Fibroblast of villous mesenchyme (primary cell): ENCODE measurements around the gene MYOZ3. TPM values are rescaled to one million over a fixed set of nuclear protein-coding genes. Genes with fewer than 3 reads are reported as not detected.

Source experiments
- DNase-seq: peaks from one replicate; pipeline ENCODE4 v3.0.0-alpha.2; 2010; ENCODE audit warnings: low read depth
- H3K4me3 ChIP-seq: 2 replicates; pipeline ENCODE4 v1.5.1; 2011; ENCODE audit warnings: low read depth, mild to moderate bottlenecking, low read length
- CTCF ChIP-seq: IDR thresholded peaks from 2 replicates; pipeline ENCODE4 v1.5.1; 2012; ENCODE audit warnings: low read depth, mild to moderate bottlenecking, low read length; ENCODE audit not compliant: insufficient read depth
- total RNA-seq: library from RNA; depleted of rRNA; stranded (reverse); fragments of >200 nt; gene quantifications from 2 replicates; pipeline ENCODE4 v1.2.3, GENCODE V29; 2012

Gene MYOZ3
- total RNA-seq, 1 donor = under 0.01 TPM

DNA sequence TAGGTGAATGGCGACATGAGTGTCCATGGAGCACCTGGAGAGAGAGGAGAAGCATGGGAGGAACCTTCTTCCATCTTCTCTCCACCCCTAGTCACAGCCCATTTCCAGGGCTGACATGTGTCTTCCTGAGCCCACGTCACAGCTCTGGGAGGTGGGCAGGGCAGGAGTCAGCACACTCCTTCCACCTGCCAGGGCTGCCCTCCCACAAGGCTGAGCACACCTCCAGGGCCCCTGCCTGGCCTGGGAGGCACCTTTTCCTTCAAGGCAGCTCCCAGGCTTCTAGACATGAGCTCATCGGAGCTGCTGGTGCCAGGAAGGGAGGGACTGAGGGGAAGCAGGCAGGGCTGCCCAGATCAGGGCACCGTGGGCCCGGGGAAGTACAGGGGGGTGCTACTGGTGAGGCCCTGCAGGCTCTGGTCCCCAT, 34.2 kb upstream of the MYOZ3 start:
- H3K4me3 ChIP-seq = no peak overlapping the region
- no peak for DNase-seq
- TF ChIP-seq CTCF = no peak

DNA sequence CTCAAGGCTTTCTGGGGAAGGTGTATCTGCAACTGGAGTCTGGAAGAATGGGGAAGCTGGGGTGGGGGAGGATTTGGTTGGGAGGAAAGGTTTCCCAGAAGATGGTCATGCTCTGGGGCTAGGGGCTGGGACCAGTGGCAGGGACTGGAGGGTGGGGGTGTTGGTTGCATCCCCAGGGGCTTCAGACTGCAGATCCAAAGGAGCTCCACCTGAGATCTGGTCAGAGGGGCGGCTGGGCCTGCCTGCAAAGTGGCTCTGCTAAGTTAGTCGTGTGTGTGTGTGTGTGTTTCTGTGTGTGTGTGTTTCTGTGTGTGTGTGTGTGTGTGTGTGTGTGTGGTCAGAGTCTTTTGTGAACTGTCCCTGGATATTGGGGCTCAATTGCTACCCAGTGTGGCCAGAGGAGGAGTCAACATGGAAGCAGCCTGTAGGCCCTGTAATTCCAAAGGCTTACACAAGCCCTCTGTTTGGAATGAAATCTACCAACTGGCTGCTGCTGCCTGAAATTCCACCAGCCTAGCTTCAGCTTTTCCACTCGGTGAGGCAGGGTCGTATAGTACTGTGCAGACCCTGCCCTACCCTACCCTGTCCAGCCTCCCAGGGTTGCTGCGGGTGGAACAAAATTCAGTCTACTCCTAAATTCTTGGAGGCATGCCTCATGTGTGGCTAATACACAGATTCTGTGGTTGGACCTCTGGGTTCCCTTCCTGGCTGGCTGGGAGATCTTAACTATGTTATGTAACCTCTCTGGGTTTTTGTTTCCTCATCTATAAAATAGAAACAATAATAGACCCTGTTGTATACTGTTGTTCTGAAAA, 33.1 kb upstream of the MYOZ3 start:
- peak; percentile 67 for DNase-seq
- TF ChIP-seq CTCF = no peak
- no peak overlapping the region for H3K4me3 ChIP-seq

DNA sequence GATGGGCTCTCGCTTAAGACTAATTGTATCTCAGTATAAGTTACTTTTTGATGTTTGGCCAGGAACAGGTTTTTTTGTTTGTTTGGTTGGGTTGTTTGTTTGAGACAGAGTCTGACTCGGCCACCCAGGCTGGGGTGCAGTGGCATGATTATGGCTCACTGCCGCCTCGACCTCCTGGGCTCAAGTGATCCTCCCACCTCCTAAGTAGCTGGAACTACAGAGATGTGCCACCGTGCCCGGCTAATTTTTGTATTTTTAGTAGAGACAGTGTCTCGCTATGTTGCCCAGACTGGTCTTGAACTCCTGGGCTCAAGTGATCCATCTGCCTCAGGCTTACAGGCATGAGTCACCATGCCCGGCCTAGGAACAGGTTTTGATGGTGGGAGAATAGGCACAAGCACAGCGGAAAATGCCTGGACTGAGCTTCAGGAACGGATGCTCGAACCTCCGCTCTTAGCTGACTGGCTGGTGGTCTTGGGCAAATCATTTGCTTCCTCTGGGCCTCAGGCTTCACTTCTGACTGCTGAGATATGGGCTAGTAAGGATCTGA, 32.0 kb upstream of the MYOZ3 start:
- TF ChIP-seq CTCF = no peak
- no peak overlapping the region for H3K4me3 ChIP-seq
- no peak for DNase-seq

DNA sequence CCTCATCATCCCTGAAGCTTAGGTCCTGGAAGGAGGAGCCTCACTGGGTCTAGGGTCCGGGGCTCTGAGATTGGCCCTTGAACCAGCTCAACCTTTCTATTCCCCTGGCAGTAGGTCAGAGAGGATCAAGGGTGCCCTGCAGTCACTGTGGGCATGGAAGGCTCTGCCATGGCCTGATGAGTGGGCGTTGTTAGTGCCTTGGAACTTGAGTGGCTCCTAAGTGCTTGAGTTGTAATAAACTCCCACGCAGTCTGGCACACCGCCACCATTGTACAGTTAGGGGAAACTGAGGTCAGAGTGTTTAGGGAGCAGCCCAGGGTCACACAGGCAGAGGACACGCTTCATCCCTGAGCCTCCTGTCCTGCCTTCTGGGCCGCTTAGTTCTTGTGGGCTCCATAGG, 31.0 kb upstream of the MYOZ3 start:
- H3K4me3 ChIP-seq = no peak overlapping the region
- DNase-seq = no peak
- no peak for TF ChIP-seq CTCF

- no peak for TF ChIP-seq CTCF
- H3K4me3 ChIP-seq = no peak overlapping the region
- DNase-seq = no peak
Observed at GRCh38 chr5:150630461-150631325, 30.4 kb upstream of the MYOZ3 start.

DNA sequence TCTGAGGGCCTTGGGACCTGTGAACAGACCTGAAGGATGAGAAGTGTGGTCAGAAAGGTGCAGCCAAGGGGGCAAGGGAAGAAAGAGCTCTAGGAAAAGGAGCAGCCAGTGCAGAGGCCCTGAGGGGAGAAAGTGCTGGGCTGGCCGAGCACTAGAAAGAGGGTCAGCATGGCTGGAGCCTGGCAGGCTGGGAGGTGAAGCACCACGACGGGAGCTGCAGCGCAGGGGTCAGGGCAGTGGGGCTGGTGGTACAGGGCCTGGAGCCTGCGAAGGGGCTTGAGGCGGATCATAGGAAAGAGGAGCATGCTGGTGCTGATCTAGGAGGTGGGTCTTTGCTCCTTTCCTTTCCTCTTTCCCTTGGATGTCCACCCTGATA, 29.7 kb upstream of the MYOZ3 start:
- H3K4me3 ChIP-seq = no peak overlapping the region
- TF ChIP-seq CTCF = no peak
- DNase-seq = no peak
